ENCODE measurements around the gene PRDM16.

PRDM16 gene

GRCh38 chr1:3050603-3051002 is 18.4 kb upstream of the PRDM16 start:
- no peak overlapping the region for H3K27ac ChIP-seq (ENCODE audit: low read depth, low read length, poor library complexity, severe bottlenecking)
- H2AFZ ChIP-seq (ENCODE audit: low read length), result no peak overlapping the region
- no peaks in the 10 kb centered on the region for H3K79me2 ChIP-seq (ENCODE audit: insufficient read depth, low read length)
- no peak overlapping the region for H3K4me2 ChIP-seq (ENCODE audit: low read length)
- TF ChIP-seq CTCF (IDR thresholded peaks at IDR 0.05; ENCODE audit: low read length) (no peak), EZH2 (IDR thresholded peaks at IDR 0.05; ENCODE audit: borderline replicate concordance, low read length) (no peak)
- H3K9ac ChIP-seq (ENCODE audit: low read length), result no peak overlapping the region
- no peaks in the 10 kb centered on the region for H3K36me3 ChIP-seq (ENCODE audit: insufficient read depth, low read length)
- H3K27me3 ChIP-seq (ENCODE audit: insufficient read depth, low read length), result no peaks in the 10 kb centered on the region
- H3K9me2 ChIP-seq (ENCODE audit: low read depth, low read length), result no peaks in the 10 kb centered on the region
- H3F3A ChIP-seq (ENCODE audit: insufficient read depth, low read length), result no peaks in the 10 kb centered on the region
- no peaks in the 10 kb centered on the region for H4K20me1 ChIP-seq (ENCODE audit: insufficient read depth, low read length)
- no peaks in the 10 kb centered on the region for H3K4me1 ChIP-seq (ENCODE audit: insufficient read depth, low read length, severe bottlenecking)
- H3K9me3 ChIP-seq (ENCODE audit: low read length), result no peaks in the 10 kb centered on the region
- no peak overlapping the region for H3K4me3 ChIP-seq (ENCODE audit: low read depth, low read length, poor library complexity, severe bottlenecking)

GRCh38 chr1:3051270-3052268 is 17.4 kb upstream of the PRDM16 start:
- Histone ChIP-seq H3K79me2 (ENCODE audit: insufficient read depth, low read length) (no peaks in the 10 kb centered on the region), H3K36me3 (ENCODE audit: insufficient read depth, low read length) (no peaks in the 10 kb centered on the region), H3K27me3 (ENCODE audit: insufficient read depth, low read length) (no peaks in the 10 kb centered on the region), H3K9me3 (ENCODE audit: low read length) (no peaks in the 10 kb centered on the region), H4K20me1 (ENCODE audit: insufficient read depth, low read length) (no peaks in the 10 kb centered on the region), H3K4me1 (ENCODE audit: insufficient read depth, low read length, severe bottlenecking) (no peaks in the 10 kb centered on the region), H3K4me2 (ENCODE audit: low read length) (no peak overlapping the region), H3K27ac (ENCODE audit: low read depth, low read length, poor library complexity, severe bottlenecking) (no peak overlapping the region), H2AFZ (ENCODE audit: low read length) (no peak overlapping the region), H3K4me3 (ENCODE audit: low read depth, low read length, poor library complexity, severe bottlenecking) (no peak overlapping the region), H3F3A (ENCODE audit: insufficient read depth, low read length) (no peaks in the 10 kb centered on the region), H3K9me2 (ENCODE audit: low read depth, low read length) (no peaks in the 10 kb centered on the region), H3K9ac (ENCODE audit: low read length) (no peak overlapping the region)
- TF ChIP-seq EZH2 (IDR thresholded peaks at IDR 0.05; ENCODE audit: borderline replicate concordance, low read length), result no peak
- no peak for TF ChIP-seq CTCF (IDR thresholded peaks at IDR 0.05; ENCODE audit: low read length)

- H2AFZ ChIP-seq (ENCODE audit: low read length), result no peak overlapping the region
- no peaks in the 10 kb centered on the region for H3K4me1 ChIP-seq (ENCODE audit: insufficient read depth, low read length, severe bottlenecking)
- no peaks in the 10 kb centered on the region for H3K27me3 ChIP-seq (ENCODE audit: insufficient read depth, low read length)
- H3K4me2 ChIP-seq (ENCODE audit: low read length), result no peak overlapping the region
- H3K79me2 ChIP-seq (ENCODE audit: insufficient read depth, low read length), result no peaks in the 10 kb centered on the region
- no peaks in the 10 kb centered on the region for H3F3A ChIP-seq (ENCODE audit: insufficient read depth, low read length)
- H3K9me2 ChIP-seq (ENCODE audit: low read depth, low read length), result no peaks in the 10 kb centered on the region
- TF ChIP-seq CTCF (IDR thresholded peaks at IDR 0.05; ENCODE audit: low read length), result no peak
- TF ChIP-seq EZH2 (IDR thresholded peaks at IDR 0.05; ENCODE audit: borderline replicate concordance, low read length), result no peak
- no peaks in the 10 kb centered on the region for H3K36me3 ChIP-seq (ENCODE audit: insufficient read depth, low read length)
- no peaks in the 10 kb centered on the region for H3K9me3 ChIP-seq (ENCODE audit: low read length)
- no peaks in the 10 kb centered on the region for H4K20me1 ChIP-seq (ENCODE audit: insufficient read depth, low read length)
- no peak overlapping the region for H3K4me3 ChIP-seq (ENCODE audit: low read depth, low read length, poor library complexity, severe bottlenecking)
- no peak overlapping the region for H3K9ac ChIP-seq (ENCODE audit: low read length)
- H3K27ac ChIP-seq (ENCODE audit: low read depth, low read length, poor library complexity, severe bottlenecking), result no peak overlapping the region
Observed at GRCh38 chr1:3052501-3052900, 16.5 kb upstream of the PRDM16 start.

Data from OCI-LY1 (cell line).